HG02973 (cell line): Measurements from ENCODE around the gene ANKRD18A.
"Not testable (repeated sequence)": the region's sequence is repeated elsewhere in the genome, so short reads cannot be mapped to it uniquely, and the experiment has no call there.

Experiments
- ATAC-seq: cut with Tn5 transposase; IDR thresholded peaks from one replicate; pipeline ENCODE4 v1.9.1; 2021; ENCODE audit warnings: moderate library complexity; ENCODE audit not compliant: unreplicated experiment

ANKRD18A gene

DNA sequence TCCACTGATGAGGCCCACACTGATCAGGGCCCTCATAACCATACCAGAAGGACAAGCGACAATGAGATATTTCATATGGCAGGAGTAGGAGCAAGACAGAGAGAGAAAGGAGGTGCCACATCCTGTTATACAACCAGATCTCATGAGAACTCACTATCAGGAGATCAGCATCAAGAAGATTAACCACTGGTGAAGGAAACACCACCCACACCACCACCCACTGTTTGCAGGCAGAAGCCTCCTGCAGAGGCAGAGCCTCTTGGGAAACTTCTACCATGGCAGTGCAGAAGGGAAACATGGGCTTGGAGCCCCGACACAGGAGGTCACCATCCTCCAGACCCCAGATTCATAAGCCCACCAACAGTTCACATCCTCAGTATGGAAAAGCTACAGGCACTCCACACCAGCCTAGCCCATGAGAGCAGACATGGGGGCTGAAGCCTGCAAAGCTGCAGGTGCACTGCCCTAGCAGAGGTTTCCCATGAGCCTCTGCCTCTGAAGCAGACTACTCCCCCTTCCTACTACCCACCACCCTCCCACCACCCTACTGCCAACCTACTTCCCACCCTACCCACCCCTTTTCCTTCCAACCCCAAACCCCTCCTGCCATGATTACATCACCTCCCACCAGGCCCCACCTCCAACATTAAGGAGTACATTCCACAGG lies 73.8 kb downstream of the ANKRD18A start:
- not testable (repeated sequence) for ATAC-seq

DNA sequence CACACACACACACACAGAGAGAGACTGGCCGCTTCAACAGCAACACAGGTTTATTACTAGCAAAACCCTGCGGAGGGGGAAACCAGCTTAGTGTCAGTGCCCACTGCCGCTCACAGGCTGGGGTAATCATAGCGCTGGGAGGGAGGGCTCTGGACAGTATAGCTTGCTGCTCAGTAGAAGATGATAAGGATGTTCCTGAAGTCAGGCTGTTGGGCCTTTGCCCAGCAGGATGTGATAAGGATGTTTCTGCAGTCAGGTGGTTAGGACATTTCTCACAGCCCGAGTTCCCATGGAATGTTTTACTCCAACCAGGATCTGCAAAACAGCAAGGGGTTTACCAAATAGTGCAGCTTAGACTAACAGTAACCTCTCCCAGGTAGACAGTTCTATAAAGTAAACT lies 79.9 kb downstream of the ANKRD18A start:
- ATAC-seq = not testable (repeated sequence)

DNA sequence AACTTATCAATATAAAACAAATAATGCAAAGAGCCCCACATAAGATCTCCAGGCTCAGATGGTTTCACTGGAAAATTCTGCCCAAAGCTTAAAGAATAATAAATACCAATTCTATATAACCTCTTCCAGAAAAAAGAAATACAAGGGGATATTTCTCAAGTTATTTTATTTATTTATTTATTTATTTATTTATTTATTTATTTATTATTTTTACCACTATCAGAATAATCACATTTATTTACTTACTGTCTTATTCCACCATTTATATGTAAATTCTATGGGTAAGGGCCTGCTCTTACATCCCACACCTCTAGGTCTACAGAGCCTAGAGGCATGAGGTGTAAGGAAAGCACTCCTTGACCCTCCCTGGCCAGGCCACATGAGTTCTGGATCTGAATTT lies 91.1 kb downstream of the ANKRD18A start:
- no peak for ATAC-seq

DNA sequence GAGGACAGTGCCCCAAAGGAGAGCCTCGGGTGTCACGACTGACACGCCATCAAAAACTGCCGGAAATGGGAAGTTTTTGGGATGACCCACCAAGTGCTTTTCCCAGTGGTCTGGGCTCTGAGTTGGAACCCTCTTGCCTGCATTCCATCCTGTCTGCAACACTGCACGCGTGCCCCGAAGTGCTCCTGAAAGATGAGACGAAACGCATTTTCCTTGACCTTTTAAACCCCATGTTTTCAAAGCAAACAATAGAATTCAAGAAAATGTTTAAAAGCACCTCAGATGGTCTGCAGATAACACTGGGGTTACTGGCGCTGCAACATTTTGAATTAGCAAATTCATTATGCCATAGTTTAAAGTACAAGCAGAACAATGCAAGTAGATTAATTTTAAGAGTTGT lies 92.9 kb downstream of the ANKRD18A start:
- no peak for ATAC-seq

DNA sequence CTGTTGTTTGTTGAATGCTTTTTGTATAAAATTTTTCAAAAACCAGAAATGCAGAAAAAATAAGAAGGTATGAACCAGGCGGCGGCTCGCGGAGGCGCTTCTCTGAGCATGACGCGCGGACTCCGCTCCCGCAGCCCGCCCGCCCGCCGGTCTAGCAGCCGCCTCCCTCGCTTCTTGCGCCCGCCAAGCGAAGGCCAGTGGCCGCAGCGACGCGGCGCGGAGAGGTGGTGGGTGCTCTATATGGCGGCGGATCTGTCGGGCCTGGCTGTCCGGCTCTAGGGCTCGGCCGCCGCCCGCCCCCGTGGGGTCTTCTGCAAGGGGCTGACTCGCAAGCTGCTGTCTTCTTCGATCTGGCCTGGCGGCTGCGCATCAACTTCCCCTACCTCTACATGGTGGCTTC lies 93.8 kb downstream of the ANKRD18A start:
- ATAC-seq = no peak

DNA sequence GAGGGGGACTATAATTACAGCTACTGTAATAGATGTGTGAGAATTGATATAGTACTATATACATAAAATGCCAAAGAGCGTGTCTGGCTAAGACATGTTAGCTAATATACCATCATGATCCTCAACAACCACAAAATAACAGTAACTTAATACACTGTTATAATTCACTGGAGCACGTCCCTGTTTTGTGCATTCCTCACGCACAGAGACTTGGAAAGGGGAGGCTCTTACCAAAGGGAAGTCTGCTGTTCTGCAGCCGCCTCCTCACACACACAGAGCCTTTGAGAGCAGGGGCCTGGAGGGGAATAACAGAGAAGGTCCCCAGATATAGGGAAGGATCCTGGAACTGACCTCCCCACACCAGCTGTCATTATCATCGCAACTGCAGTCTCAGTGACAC lies 97.3 kb downstream of the ANKRD18A start:
- no peak for ATAC-seq

DNA sequence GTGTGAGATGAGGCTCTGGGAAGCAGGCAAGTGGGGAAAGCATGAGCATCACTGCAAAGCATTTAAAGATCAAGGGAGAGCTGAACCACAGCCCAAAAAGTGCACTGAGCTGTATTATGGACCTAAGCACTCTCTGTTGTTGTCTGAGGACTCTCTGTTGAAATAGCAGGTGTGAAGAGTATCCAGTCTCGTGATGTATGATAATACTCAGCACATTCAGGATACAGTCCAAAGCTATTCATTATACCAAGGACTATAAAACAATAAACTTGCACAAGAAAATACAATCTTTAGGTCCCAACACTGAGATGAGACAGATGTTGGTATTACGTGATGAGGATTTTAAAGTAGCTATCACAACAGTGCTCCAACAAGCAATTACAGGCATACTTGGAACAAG lies 98.6 kb downstream of the ANKRD18A start:
- no peak for ATAC-seq
